Fibroblast of villous mesenchyme (primary cell): ENCODE measurements around the gene TIMM8B. TPM values are rescaled to one million over a fixed set of nuclear protein-coding genes. Genes with fewer than 3 reads are reported as not detected.

ENCODE experiments used
- DNase-seq: peaks from one replicate; pipeline ENCODE4 v3.0.0-alpha.2; 2010; ENCODE audit warnings: low read depth
- H3K4me3 ChIP-seq: 2 replicates; pipeline ENCODE4 v1.5.1; 2011; ENCODE audit warnings: low read depth, mild to moderate bottlenecking, low read length
- total RNA-seq: library from RNA; depleted of rRNA; stranded (reverse); fragments of >200 nt; gene quantifications from 2 replicates; pipeline ENCODE4 v1.2.3, GENCODE V29; 2012
- TF ChIP-seq, protein P1 (sequence below): IDR thresholded peaks from 2 replicates; pipeline ENCODE4 v1.5.1; 2012; ENCODE audit warnings: low read depth, mild to moderate bottlenecking, low read length; ENCODE audit not compliant: insufficient read depth

The TIMM8B gene, protein sequence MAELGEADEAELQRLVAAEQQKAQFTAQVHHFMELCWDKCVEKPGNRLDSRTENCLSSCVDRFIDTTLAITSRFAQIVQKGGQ
- total RNA-seq: 57.0 and 64.3 TPM in 2 replicates

DNA sequence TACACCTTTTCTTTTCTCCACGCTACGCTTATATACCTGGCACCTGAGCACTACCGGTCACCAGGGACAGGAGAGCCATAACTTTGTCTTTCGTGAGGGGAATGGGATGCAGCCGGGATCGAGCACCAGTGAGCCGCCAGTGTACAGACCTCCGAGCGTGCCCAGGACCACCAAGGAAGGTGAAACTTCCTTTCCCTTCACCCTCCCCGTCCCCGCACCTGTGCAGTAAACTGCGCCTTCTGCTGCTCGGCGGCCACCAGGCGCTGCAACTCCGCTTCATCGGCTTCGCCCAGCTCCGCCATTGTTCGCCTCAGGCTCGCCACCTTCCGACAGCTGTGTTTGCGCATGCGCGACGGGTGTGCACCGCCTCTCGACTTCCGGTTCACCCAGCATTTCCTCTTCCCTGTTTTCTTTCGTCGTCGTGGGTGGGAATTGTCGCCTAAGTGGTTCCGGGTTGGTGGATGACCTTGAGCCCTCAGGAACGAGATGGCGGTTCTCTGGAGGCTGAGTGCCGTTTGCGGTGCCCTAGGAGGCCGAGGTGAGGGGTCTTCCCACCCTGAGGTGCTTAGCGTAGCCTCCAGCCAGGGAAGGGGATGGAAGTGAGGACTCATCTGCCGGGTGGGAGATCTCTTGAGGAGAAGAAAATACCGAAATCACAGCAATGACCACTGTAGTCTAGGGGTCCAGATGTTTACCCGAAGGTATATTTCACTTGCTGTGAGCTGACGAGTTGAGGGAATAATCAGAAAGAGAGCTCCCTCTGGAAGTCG is at the start of gene TIMM8B, which contains the start of gene SDHD:
Gene TIMM8B (minus strand): TSS at position 335 of the 770 bp plus-strand sequence. CDS start 33 bp downstream, at position 302.
Gene SDHD (plus strand): TSS at position 452 of the 770 bp plus-strand sequence. CDS start 35 bp downstream, at position 487.
- peak; percentile 98 for DNase-seq
- peak within 1 kb of the TSS; percentile 100 for H3K4me3 ChIP-seq
- TF ChIP-seq, protein P1, sequence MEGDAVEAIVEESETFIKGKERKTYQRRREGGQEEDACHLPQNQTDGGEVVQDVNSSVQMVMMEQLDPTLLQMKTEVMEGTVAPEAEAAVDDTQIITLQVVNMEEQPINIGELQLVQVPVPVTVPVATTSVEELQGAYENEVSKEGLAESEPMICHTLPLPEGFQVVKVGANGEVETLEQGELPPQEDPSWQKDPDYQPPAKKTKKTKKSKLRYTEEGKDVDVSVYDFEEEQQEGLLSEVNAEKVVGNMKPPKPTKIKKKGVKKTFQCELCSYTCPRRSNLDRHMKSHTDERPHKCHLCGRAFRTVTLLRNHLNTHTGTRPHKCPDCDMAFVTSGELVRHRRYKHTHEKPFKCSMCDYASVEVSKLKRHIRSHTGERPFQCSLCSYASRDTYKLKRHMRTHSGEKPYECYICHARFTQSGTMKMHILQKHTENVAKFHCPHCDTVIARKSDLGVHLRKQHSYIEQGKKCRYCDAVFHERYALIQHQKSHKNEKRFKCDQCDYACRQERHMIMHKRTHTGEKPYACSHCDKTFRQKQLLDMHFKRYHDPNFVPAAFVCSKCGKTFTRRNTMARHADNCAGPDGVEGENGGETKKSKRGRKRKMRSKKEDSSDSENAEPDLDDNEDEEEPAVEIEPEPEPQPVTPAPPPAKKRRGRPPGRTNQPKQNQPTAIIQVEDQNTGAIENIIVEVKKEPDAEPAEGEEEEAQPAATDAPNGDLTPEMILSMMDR: peak; percentile 31

DNA sequence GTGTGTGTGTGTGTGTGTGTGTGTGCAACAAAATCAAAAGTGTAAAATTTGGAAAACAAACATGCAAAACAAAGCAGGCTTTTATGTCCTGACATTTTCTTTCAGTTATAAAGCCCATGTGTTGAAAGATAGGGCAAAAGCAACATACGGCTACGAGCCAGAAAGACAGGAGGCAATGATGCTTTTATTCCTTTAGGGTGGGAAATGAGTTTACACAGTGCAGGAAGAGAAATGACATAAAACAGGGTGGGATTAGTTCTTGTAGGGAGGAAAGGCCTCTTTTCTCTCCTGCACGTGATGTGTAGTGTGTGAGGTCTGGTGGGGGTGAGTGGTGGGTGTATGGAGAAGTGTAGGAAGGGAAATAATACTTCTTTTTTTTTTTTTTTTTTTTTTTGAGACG is 47.9 kb upstream of the TIMM8B start:
- no peak overlapping the region for H3K4me3 ChIP-seq
- no peak for DNase-seq
- TF ChIP-seq, protein P1: no peak

DNA sequence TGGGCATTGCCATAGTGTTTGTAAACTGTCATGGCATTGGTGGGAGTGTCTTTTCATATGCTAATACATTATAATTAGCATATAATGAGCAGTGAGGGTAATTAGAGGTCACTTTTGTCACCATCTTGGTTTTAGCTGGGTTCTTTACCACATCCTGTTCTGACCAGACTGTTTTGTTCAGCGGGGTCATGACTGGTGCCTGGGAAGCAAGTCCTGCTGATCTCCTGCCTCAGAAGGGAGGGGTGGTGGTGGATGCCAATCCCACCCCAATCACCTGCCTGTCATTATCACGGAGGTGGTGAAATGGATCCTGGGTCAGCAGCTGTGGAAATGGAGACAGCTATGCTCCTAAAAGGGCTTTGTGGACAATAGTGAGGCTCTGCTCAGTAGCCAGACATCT is 46.2 kb upstream of the TIMM8B start:
- no peak for DNase-seq
- TF ChIP-seq, protein P1: no peak

DNA sequence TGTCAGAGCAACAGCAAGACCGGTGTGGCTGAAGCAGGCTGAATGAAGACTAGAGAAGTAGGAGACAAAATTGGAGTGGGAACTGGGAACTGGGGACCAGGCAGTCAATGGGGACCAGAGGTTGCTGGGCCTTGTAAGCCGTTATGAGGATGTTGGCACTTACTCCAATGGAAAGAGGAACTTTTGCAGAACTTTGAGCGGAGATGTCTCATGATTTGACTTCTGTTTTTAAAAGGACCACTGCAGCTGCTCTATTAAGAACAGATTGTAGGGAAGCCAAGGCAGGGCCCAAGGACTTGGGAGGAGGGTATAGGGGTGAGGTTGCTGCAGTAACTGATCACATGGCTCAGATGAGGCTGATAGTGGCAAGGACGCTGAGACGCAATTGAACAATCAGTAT is 43.1 kb upstream of the TIMM8B start:
- TF ChIP-seq, protein P1: no peak
- DNase-seq: no peak
- no peak overlapping the region for H3K4me3 ChIP-seq

More for the DNA sequence above, 46.2 kb upstream of the TIMM8B start:
- H3K4me3 ChIP-seq: no peak overlapping the region

DNA sequence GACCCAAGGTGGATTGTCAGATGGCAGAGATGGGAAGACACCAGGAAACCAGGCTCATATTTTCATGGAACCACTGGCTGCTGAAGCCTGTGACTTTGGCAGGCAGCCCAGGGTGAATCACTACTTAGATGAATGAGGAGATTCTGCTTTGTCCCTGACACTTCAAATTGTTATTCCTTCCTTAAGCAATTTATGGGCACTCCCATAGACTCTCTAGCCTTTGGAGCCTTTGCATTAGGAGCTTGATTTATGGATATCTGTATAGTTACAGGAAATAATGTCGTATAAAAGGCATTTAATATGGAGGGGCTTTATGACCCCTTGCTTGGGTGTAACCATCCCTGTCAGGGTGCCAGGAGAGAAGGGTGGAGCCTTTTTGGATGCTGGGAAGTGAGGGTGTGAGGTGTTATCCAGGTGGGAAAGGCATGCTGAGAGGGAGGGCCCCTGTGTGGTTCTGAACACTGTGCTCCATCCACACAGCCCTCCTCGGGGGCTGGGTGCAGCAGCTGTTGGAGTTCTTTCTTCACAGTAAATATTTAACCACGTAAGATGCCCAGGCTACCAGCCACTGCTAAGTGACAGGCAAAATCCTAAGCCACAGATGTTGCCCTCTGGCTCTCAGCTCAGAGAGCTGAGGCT is 42.0 kb upstream of the TIMM8B start:
- H3K4me3 ChIP-seq: no peak overlapping the region
- peak; percentile 84 for DNase-seq
- TF ChIP-seq, protein P1: no peak

DNA sequence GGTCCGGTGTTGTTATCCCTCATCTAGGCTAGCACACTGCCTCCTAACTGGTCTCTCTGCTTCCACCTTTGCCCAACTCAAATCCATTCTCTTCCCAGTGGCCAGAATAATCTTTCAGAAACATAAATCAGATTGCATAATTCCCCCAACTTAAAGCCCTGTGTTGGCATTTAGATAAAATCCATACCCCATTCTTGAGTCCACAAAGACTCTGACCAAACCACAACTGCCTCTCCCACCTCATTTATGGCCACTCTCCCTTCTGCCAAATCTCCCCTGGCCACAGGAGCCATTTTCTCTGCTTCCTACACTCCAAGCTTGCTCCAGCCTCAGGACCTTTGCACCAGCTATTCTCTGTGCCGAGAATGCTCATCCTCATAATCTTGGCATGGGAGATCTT is 40.5 kb upstream of the TIMM8B start:
- H3K4me3 ChIP-seq: no peak overlapping the region
- DNase-seq: peak; percentile 73
- TF ChIP-seq, protein P1: no peak
